ENCODE data around the gene RIOK1. TPM values are rescaled to one million over a fixed set of nuclear protein-coding genes. Genes with fewer than 3 reads are reported as not detected.

Gene RIOK1
- total and polyA plus RNA-seq, 9 donors = 11.2 to 33.2 (median 18.3) TPM

DNA sequence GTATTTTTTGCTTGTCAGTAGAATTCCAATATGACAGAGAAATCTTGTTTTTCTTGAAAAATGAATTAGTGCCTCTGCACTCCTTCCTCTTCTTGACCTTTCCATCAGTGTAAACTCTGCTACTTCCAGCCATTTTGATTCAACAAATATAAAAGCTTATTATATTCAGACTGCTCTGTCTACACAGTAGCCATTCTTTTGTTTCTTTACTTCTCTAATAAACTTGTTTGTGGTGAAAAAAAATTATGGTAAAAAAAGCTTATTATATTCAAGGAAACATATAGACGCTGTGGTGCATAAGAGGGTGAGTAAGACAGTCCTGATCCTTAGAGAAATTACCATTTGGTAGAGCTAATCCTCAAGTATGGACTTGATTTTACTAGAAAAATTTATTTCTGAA, 11.6 kb upstream of the RIOK1 start:
- Histone ChIP-seq H3K27ac (no peak overlapping the region), H3K9me3 (no peaks in the 10 kb centered on the region), H3K4me3 (no peak overlapping the region), H3K36me3 (no peaks in the 10 kb centered on the region), H3K27me3 (no peaks in the 10 kb centered on the region), H3K4me1 (ENCODE audit: insufficient read depth) (no peaks in the 10 kb centered on the region)
- intact Hi-C loops (cut with DNase I) = no loop called here
- 86 to 91% (median 90%) methylated on average over 1 of the region's 1 CpG for WGBS, 3 donors
- no peak for DNase-seq
- TF ChIP-seq POLR2A (IDR thresholded peaks at IDR 0.05) = no peak
- no peak for TF ChIP-seq EP300 (IDR thresholded peaks at IDR 0.05)
- TF ChIP-seq, protein P1, sequence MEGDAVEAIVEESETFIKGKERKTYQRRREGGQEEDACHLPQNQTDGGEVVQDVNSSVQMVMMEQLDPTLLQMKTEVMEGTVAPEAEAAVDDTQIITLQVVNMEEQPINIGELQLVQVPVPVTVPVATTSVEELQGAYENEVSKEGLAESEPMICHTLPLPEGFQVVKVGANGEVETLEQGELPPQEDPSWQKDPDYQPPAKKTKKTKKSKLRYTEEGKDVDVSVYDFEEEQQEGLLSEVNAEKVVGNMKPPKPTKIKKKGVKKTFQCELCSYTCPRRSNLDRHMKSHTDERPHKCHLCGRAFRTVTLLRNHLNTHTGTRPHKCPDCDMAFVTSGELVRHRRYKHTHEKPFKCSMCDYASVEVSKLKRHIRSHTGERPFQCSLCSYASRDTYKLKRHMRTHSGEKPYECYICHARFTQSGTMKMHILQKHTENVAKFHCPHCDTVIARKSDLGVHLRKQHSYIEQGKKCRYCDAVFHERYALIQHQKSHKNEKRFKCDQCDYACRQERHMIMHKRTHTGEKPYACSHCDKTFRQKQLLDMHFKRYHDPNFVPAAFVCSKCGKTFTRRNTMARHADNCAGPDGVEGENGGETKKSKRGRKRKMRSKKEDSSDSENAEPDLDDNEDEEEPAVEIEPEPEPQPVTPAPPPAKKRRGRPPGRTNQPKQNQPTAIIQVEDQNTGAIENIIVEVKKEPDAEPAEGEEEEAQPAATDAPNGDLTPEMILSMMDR (IDR thresholded peaks at IDR 0.05) = no peak

DNA sequence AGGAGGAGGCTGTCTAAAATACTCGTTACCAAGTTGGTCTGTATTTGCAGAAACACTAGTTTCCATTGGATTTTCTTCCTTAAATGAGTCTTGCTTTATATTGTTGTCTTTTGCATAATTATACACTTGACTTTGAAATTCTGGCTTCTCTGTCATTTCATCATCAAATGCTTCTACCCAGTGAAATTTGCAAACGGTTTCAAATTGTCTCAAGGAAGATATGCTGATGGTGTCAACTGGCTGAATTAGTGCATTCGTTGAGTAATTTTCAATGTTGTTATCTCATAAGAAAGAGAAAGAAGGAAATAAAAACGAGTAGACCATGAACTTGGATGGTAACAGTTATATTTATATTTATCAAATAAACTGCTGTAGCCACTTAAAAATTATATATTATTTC, 10.9 kb upstream of the RIOK1 start:
- no peaks in the 10 kb centered on the region for H3K9me3 ChIP-seq
- no peak for TF ChIP-seq POLR2A (IDR thresholded peaks at IDR 0.05)
- TF ChIP-seq EP300 (IDR thresholded peaks at IDR 0.05) = no peak
- TF ChIP-seq, protein P1 (IDR thresholded peaks at IDR 0.05) = no peak
- H3K4me1 ChIP-seq (ENCODE audit: insufficient read depth) = no peaks in the 10 kb centered on the region
- H3K36me3 ChIP-seq = no peaks in the 10 kb centered on the region
- intact Hi-C loops (cut with DNase I) = no loop called here
- no peak overlapping the region for H3K27ac ChIP-seq
- H3K27me3 ChIP-seq = no peaks in the 10 kb centered on the region
- H3K4me3 ChIP-seq = no peak overlapping the region
- 38 to 49% (median 44%) methylated on average over 4 of the region's 4 CpGs for WGBS, 3 donors
- DNase-seq = no peak

DNA sequence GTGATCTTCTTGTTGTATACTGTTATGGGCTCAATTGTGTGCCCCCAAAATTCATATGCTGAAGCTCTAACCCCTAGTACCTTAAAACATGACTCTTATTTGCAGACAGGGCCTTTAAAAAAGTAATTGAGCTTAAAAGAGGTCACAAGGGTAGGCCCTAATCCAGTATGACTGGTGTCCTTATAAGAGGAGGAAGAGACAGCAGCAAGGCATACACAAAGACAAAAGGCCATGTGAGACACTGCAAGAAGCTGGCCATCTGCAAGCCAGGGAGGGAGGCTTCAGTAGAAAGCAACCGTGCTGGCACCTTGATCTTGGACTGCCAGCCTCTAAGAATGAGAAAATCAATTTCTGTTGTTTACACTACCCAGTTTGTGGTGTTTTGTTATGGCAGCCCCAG, 8.5 kb upstream of the RIOK1 start:
- TF ChIP-seq EP300 (IDR thresholded peaks at IDR 0.05) = no peak
- TF ChIP-seq, protein P1 (IDR thresholded peaks at IDR 0.05) = no peak
- no peak for TF ChIP-seq POLR2A (IDR thresholded peaks at IDR 0.05)
- H3K4me1 ChIP-seq (ENCODE audit: insufficient read depth) = no peaks in the 10 kb centered on the region
- H3K9me3 ChIP-seq = no peaks in the 10 kb centered on the region
- no peaks in the 10 kb centered on the region for H3K27me3 ChIP-seq
- 68 to 82% (median 71%) methylated on average over 1 of the region's 1 CpG for WGBS, 3 donors
- H3K36me3 ChIP-seq = no peaks in the 10 kb centered on the region
- DNase-seq = no peak
- no peak overlapping the region for H3K27ac ChIP-seq
- no peak overlapping the region for H3K4me3 ChIP-seq
- intact Hi-C loops (cut with DNase I) = no loop called here

DNA sequence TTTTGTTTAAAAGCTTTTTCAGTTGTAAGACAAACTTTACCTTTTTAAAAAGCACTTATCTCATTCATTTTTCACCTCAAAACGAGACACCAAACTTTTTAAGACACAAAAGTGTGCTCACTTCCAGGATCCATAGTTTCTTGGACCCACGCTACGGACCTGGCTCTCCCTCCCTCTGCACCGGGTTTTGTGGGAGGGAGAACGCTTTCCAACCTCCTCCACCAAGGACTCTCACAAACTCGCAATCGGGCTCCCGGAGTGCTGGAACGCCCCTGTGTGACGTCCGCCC, 502 bp upstream of the RIOK1 start:
- WGBS, 3 donors = 0% methylated on average over 11 of the region's 11 CpGs
- Histone ChIP-seq H3K27ac (peak overlapping the region; percentile 18 to 73), H3K4me1 (ENCODE audit: insufficient read depth) (peaks cover 5% of the 10 kb centered on the region), H3K9me3 (no peaks in the 10 kb centered on the region), H3K36me3 (no peaks in the 10 kb centered on the region), H3K4me3 (peak overlapping the region; percentile 51), H3K27me3 (no peaks in the 10 kb centered on the region)
- TF ChIP-seq EP300 (IDR thresholded peaks at IDR 0.05) (no peak), POLR2A (IDR thresholded peaks at IDR 0.05) (no peak)
- TF ChIP-seq, protein P1 (IDR thresholded peaks at IDR 0.05) = no peak
- no peak for DNase-seq
- intact Hi-C loops (cut with DNase I) = loop anchor here in 1 of 4 donors (5.0 kb wide), 1 partner anchor 198 kb away; no protein-coding TSS in a partner anchor

All from ovary (tissue), 9 donors.